GM18520 (cell line): ENCODE data around the gene HELQ.

Experiments used
- ATAC-seq: cut with Tn5 transposase; IDR thresholded peaks from one replicate; pipeline ENCODE4 v1.9.1; 2021; ENCODE audit not compliant: unreplicated experiment

The HELQ gene

GRCh38 chr4:83371235-83371634, 84.4 kb downstream of the HELQ start:
- ATAC-seq: no peak

- no peak for ATAC-seq
Observed at GRCh38 chr4:83370640-83370906, 85.0 kb downstream of the HELQ start.

- ATAC-seq: no peak
Observed at GRCh38 chr4:83369831-83370639, 85.6 kb downstream of the HELQ start.

GRCh38 chr4:83364312-83364711, 91.3 kb downstream of the HELQ start:
- no peak for ATAC-seq

GRCh38 chr4:83362492-83363329, 92.9 kb downstream of the HELQ start:
- no peak for ATAC-seq

- ATAC-seq: no peak
Observed at GRCh38 chr4:83361416-83362103, 94.1 kb downstream of the HELQ start.

GRCh38 chr4:83360018-83360417, 95.6 kb downstream of the HELQ start:
- no peak for ATAC-seq

GRCh38 chr4:83358410-83358809, 97.2 kb downstream of the HELQ start:
- ATAC-seq: no peak
